Epithelial cell of esophagus (primary cell): ENCODE measurements around the gene ZMIZ1.
A peak's percentile ranks its signal among the peaks of the same experiment; 100 is the strongest.
"Not testable (repeated sequence)": the region's sequence is repeated elsewhere in the genome, so short reads cannot be mapped to it uniquely, and the experiment has no call there.

Source experiments
- DNase-seq: peaks from one replicate; pipeline ENCODE4 v3.0.0; 2010; ENCODE audit warnings: low read depth
- H3K4me3 ChIP-seq: 2 replicates; pipeline ENCODE4 v1.5.1; 2011; ENCODE audit warnings: mild to moderate bottlenecking, low read length, control low read depth
- CTCF ChIP-seq: IDR thresholded peaks from 2 replicates; pipeline ENCODE4 v1.5.1; 2011; ENCODE audit warnings: low read depth, mild to moderate bottlenecking, low read length, control low read depth, inconsistent platforms; ENCODE audit not compliant: insufficient read depth; ENCODE audit errors: missing control alignments

The ZMIZ1 gene

GRCh38 chr10:79333513-79333912 lies 264.7 kb downstream of the ZMIZ1 start:
- peak; percentile 92 for DNase-seq
- TF ChIP-seq CTCF = no peak

GRCh38 chr10:79334573-79334972 lies 265.8 kb downstream of the ZMIZ1 start:
- no peak overlapping the region for H3K4me3 ChIP-seq
- TF ChIP-seq CTCF = no peak
- no peak for DNase-seq

More at GRCh38 chr10:79333513-79333912, 264.7 kb downstream of the ZMIZ1 start:
- no peak overlapping the region for H3K4me3 ChIP-seq

GRCh38 chr10:79335094-79335469 lies 266.3 kb downstream of the ZMIZ1 start:
- DNase-seq = no peak
- H3K4me3 ChIP-seq = no peak overlapping the region
- no peak for TF ChIP-seq CTCF

GRCh38 chr10:79335470-79336235 lies 266.9 kb downstream of the ZMIZ1 start:
- DNase-seq = no peak
- TF ChIP-seq CTCF = no peak
- no peak overlapping the region for H3K4me3 ChIP-seq

GRCh38 chr10:79336276-79336675 lies 267.5 kb downstream of the ZMIZ1 start:
- no peak for TF ChIP-seq CTCF
- no peak overlapping the region for H3K4me3 ChIP-seq
- DNase-seq = no peak

- no peak for DNase-seq
- no peak overlapping the region for H3K4me3 ChIP-seq
- TF ChIP-seq CTCF = no peak
These were observed 268.0 kb downstream of the ZMIZ1 start for GRCh38 chr10:79336739-79337138.

- H3K4me3 ChIP-seq, DNase-seq: not testable (repeated sequence)
These were observed 269.2 kb downstream of the ZMIZ1 start for GRCh38 chr10:79337783-79338469.
